Activated T-cell treated with anti-CD3 and anti-CD28 coated beads, Interleukin-2, amount 50 U/mL, for 4 hours (primary cell): ENCODE measurements around the gene FKBP14. TPM values are rescaled to one million over a fixed set of nuclear protein-coding genes. Genes with fewer than 3 reads are reported as not detected.
"Not testable (repeated sequence)": the region's sequence is repeated elsewhere in the genome, so short reads cannot be mapped to it uniquely, and the experiment has no call there.

ENCODE experiments used
- ATAC-seq, 2 donors: fragments of 200-7000 bp; cut with Tn5 transposase; one replicate each; pipeline ENCODE4 v1.10.0; 2021
- DNase-seq: peaks from one replicate; pipeline ENCODE4 v3.0.0-alpha.2; 2020
- H3K27me3 Mint-ChIP-seq: one replicate; pipeline ENCODE4 v1.8.0; 2021; ENCODE audit warnings: low read depth, mixed read lengths
- H3K36me3 Mint-ChIP-seq: one replicate; pipeline ENCODE4 v1.8.0; 2022; ENCODE audit warnings: mixed read lengths; ENCODE audit not compliant: insufficient read depth
- H3K4me1 Mint-ChIP-seq: one replicate; pipeline ENCODE4 v1.8.0; 2021; ENCODE audit warnings: low read depth, mixed read lengths
- H3K4me3 Mint-ChIP-seq: one replicate; pipeline ENCODE4 v1.8.0; 2021; ENCODE audit warnings: mild to moderate bottlenecking, moderate library complexity, mixed read lengths
- H3K9me3 Mint-ChIP-seq: one replicate; pipeline ENCODE4 v1.8.0; 2021; ENCODE audit warnings: mixed read lengths
- total RNA-seq, 3 donors: library from RNA; stranded (reverse); gene quantifications; one replicate each; pipeline ENCODE4 v1.2.1, GENCODE V29; 2021

FKBP14 gene
- total RNA-seq = 1 to 10 TPM; 5.3 to 7.0 (median 5.9) TPM

- H3K4me3 Mint-ChIP-seq = peak within 1 kb of the TSS; percentile 93
- no peaks in the 10 kb centered on the region for H3K36me3 Mint-ChIP-seq
- peak; percentile 87 for DNase-seq
- no peaks in the 10 kb centered on the region for H3K27me3 Mint-ChIP-seq
- no peaks in the 10 kb centered on the region for H3K9me3 Mint-ChIP-seq
- ATAC-seq = peak; percentile 88 to 89
- H3K4me1 Mint-ChIP-seq = peaks cover 29% of the 10 kb centered on the region
Measured at GRCh38 chr7:30026229-30027064, at the start of gene FKBP14. Gene FKBP14, minus strand, starts transcription at chr7:30026702. Its CDS starts 194 bp downstream, at chr7:30026508.

DNA sequence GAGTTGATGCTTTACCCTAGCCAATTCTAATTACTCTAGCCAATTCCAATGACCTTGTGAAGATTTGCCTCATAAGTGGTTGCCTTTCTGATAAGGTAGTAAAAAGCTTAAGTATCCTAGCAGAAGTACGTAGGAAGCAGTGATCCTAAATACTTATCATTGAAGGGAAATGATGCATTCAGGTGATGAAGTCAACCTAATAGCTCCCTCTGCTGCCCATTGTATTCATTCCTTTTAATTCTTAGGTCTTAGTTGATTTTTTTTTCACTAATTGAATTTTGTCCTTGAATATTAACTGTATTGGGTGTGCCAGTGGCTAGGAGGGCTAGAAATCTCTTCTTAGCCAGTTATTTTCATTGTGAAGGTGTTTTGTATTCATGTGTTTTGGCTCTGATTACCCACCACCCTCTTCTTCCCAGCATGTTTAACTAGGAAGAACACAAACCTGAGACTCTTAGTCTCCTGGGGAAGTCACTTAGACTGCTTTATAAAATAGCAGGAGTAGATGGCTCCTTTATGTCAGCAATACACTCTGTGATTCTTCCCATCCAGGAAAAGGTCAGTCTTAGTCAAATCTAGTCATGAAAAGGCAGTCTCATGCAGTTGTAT is 48.0 kb upstream of the FKBP14 start:
- no peak for ATAC-seq
- H3K4me3 Mint-ChIP-seq = no peak overlapping the region

DNA sequence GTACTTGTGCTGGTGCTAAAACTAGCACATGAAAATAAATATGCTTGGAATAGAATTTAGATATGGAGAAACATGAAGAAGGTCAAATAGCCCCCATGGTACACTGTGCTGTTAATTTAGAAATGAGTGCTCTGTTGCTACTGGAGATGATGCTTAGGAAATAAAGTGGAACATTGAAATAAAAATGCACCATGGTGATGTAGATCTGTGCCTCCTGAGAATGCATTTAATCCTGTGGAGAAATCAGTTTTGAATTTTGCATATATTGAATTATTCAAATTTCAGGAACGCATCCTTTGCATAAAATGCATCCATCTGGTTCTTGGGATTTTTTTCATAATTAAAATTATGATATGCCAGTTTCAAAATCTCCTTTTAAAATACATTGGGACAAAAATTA is 46.2 kb upstream of the FKBP14 start:
- H3K4me1 Mint-ChIP-seq = no peaks in the 10 kb centered on the region
- H3K27me3 Mint-ChIP-seq = no peaks in the 10 kb centered on the region
- ATAC-seq (no peak), DNase-seq (no peak)
- H3K4me3 Mint-ChIP-seq = no peak overlapping the region
- H3K9me3 Mint-ChIP-seq = no peaks in the 10 kb centered on the region
- H3K36me3 Mint-ChIP-seq = peaks cover 11% of the 10 kb centered on the region

More for the DNA sequence above, 48.0 kb upstream of the FKBP14 start:
- no peaks in the 10 kb centered on the region for H3K4me1 Mint-ChIP-seq
- H3K27me3 Mint-ChIP-seq = no peaks in the 10 kb centered on the region
- H3K36me3 Mint-ChIP-seq = peaks cover 21% of the 10 kb centered on the region
- no peaks in the 10 kb centered on the region for H3K9me3 Mint-ChIP-seq
- no peak for DNase-seq

GRCh38 chr7:30070052-30070451 is 43.5 kb upstream of the FKBP14 start:
- ATAC-seq = no peak
- Mint-ChIP-seq H3K4me3 (no peak overlapping the region), H3K9me3 (no peaks in the 10 kb centered on the region), H3K4me1 (no peaks in the 10 kb centered on the region), H3K27me3 (no peaks in the 10 kb centered on the region), H3K36me3 (peaks cover 9% of the 10 kb centered on the region)
- no peak for DNase-seq

- DNase-seq (no peak), ATAC-seq (no peak)
- Mint-ChIP-seq H3K4me1 (no peaks in the 10 kb centered on the region), H3K9me3 (no peaks in the 10 kb centered on the region), H3K4me3 (no peak overlapping the region), H3K27me3 (no peaks in the 10 kb centered on the region), H3K36me3 (peaks cover 9% of the 10 kb centered on the region)
Measured at GRCh38 chr7:30069096-30069867, 42.8 kb upstream of the FKBP14 start.

DNA sequence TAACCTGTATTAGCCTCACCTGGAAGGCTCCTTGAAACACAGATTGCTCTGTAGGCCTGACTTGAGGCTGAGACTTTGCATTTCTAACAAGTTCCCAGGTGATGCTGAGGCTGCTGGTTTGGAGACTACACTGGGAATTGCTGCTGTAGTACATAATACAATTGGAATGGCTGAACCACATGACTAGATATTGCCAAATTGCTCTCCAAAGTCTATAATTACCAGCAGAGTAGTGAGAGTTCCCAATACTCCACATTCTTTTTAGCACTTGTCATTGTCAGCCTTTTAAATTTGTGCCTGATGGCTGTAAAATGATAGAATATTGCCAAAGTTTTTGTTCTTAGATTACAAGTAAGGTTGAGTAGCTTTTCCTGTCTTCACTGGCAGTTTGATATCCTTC is 41.6 kb upstream of the FKBP14 start:
- H3K36me3 Mint-ChIP-seq = peaks cover 15% of the 10 kb centered on the region
- DNase-seq (no peak), ATAC-seq (no peak)
- no peaks in the 10 kb centered on the region for H3K4me1 Mint-ChIP-seq
- H3K9me3 Mint-ChIP-seq = no peaks in the 10 kb centered on the region
- no peak overlapping the region for H3K4me3 Mint-ChIP-seq
- H3K27me3 Mint-ChIP-seq = no peaks in the 10 kb centered on the region

DNA sequence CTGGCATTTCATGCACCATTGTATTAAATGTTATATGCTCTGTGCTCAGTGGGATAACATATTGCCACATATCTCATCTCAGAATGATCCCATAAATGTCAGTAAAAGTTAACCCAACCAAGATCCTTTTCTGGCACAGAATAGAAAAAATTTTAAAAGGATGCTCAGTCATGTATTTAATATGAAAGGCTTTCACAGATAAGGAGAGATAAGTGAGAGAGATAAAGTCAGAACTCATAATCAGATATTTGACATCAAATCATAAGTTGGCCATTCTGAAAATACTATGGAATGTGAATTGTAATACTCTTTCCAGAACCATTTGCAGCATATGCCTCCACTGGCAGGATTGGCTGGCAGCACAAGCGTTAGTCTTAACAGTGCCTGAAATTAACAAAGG is 40.2 kb upstream of the FKBP14 start:
- Mint-ChIP-seq H3K36me3 (peaks cover 15% of the 10 kb centered on the region), H3K9me3 (no peaks in the 10 kb centered on the region), H3K4me3 (no peak overlapping the region), H3K4me1 (peaks cover 2% of the 10 kb centered on the region), H3K27me3 (no peaks in the 10 kb centered on the region)
- ATAC-seq (no peak), DNase-seq (no peak)

DNA sequence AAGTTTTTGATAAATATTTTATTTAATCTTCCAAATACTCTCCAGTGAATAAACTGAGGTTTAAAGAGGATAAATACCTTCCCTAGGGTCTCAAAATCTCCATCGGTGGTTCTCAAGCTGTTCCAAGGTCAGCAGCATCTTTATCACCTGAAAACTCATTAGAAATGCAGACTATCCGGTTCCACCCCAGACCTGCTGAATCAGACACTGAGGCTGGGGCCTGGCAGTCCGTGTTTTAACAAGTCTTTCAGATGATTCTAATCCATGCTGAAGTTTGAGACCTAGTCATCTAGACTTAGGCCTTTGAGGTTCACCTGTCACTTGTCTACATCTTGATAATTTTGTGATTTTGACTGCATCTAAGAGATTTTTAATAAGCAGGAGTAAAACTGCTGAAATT is 39.2 kb upstream of the FKBP14 start:
- H3K27me3 Mint-ChIP-seq = no peaks in the 10 kb centered on the region
- no peak for DNase-seq
- H3K36me3 Mint-ChIP-seq = peaks cover 12% of the 10 kb centered on the region
- peaks cover 4% of the 10 kb centered on the region for H3K4me1 Mint-ChIP-seq
- ATAC-seq = no peak
- H3K4me3 Mint-ChIP-seq = no peak overlapping the region
- H3K9me3 Mint-ChIP-seq = no peaks in the 10 kb centered on the region

- DNase-seq (no peak), ATAC-seq (peak in 1 of 2 donors; percentile 58)
- Mint-ChIP-seq H3K4me3 (no peak overlapping the region), H3K36me3 (peaks cover 11% of the 10 kb centered on the region), H3K9me3 (no peaks in the 10 kb centered on the region), H3K27me3 (no peaks in the 10 kb centered on the region), H3K4me1 (peaks cover 4% of the 10 kb centered on the region)
Measured at GRCh38 chr7:30062587-30062986, 36.1 kb upstream of the FKBP14 start.

- H3K27me3 Mint-ChIP-seq, H3K4me1 Mint-ChIP-seq, H3K36me3 Mint-ChIP-seq, H3K4me3 Mint-ChIP-seq, H3K9me3 Mint-ChIP-seq: not testable (repeated sequence)
- ATAC-seq (peak; percentile 67 to 77), DNase-seq (peak; percentile 31)
Measured at GRCh38 chr7:30061786-30062185, 35.3 kb upstream of the FKBP14 start.

- Mint-ChIP-seq H3K4me3 (no peak overlapping the region), H3K9me3 (no peaks in the 10 kb centered on the region), H3K27me3 (no peaks in the 10 kb centered on the region), H3K4me1 (peaks cover 4% of the 10 kb centered on the region), H3K36me3 (peaks cover 11% of the 10 kb centered on the region)
- DNase-seq = no peak
- ATAC-seq = no peak
Measured at GRCh38 chr7:30057741-30058140, 31.2 kb upstream of the FKBP14 start.

- Mint-ChIP-seq H3K4me1 (no peaks in the 10 kb centered on the region), H3K27me3 (no peaks in the 10 kb centered on the region), H3K36me3 (peaks cover 29% of the 10 kb centered on the region), H3K9me3 (no peaks in the 10 kb centered on the region), H3K4me3 (no peak overlapping the region)
- no peak for DNase-seq
- no peak for ATAC-seq
Measured at GRCh38 chr7:30053068-30053467, 26.6 kb upstream of the FKBP14 start.

- Mint-ChIP-seq H3K36me3 (peaks cover 44% of the 10 kb centered on the region), H3K4me1 (no peaks in the 10 kb centered on the region), H3K9me3 (no peaks in the 10 kb centered on the region), H3K27me3 (no peaks in the 10 kb centered on the region), H3K4me3 (no peak overlapping the region)
- ATAC-seq = no peak
- no peak for DNase-seq
Measured at GRCh38 chr7:30049173-30049572, 22.7 kb upstream of the FKBP14 start.

GRCh38 chr7:30048582-30048981 is 22.1 kb upstream of the FKBP14 start:
- peaks cover 41% of the 10 kb centered on the region for H3K36me3 Mint-ChIP-seq

More at GRCh38 chr7:30048582-30048981, 22.1 kb upstream of the FKBP14 start:
- H3K9me3 Mint-ChIP-seq = no peaks in the 10 kb centered on the region
- DNase-seq (no peak), ATAC-seq (no peak)
- H3K4me1 Mint-ChIP-seq = no peaks in the 10 kb centered on the region
- no peaks in the 10 kb centered on the region for H3K27me3 Mint-ChIP-seq
- H3K4me3 Mint-ChIP-seq = no peak overlapping the region
